GM18867 (cell line): ENCODE data around the gene LARGE1.
"Not testable (repeated sequence)": the region's sequence is repeated elsewhere in the genome, so short reads cannot be mapped to it uniquely, and the experiment has no call there.

ENCODE experiments used
- ATAC-seq: cut with Tn5 transposase; IDR thresholded peaks from one replicate; pipeline ENCODE4 v1.9.1; 2021; ENCODE audit warnings: mild to moderate bottlenecking, moderate library complexity; ENCODE audit not compliant: unreplicated experiment

LARGE1 gene

DNA sequence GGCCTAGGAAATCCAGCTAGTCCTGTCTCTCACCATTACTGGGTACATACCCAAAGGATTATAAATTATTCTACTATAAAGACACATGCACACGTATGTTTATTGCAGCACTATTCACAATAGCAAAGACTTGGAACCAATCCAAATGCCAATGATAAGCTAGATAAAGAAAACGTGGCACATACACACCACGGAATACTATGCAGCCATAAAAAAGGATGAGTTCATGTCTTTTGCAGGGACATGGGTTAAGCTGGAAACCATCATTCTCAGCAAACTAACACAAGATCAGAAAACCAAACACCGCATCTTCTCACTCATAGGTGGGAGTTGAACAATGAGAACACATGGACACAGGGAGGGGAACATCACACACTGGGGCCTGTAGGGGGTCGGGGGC, 61.6 kb downstream of the LARGE1 start:
- not testable (repeated sequence) for ATAC-seq

- not testable (repeated sequence) for ATAC-seq
Observed at GRCh38 chr22:33857767-33858166, 62.5 kb downstream of the LARGE1 start.

DNA sequence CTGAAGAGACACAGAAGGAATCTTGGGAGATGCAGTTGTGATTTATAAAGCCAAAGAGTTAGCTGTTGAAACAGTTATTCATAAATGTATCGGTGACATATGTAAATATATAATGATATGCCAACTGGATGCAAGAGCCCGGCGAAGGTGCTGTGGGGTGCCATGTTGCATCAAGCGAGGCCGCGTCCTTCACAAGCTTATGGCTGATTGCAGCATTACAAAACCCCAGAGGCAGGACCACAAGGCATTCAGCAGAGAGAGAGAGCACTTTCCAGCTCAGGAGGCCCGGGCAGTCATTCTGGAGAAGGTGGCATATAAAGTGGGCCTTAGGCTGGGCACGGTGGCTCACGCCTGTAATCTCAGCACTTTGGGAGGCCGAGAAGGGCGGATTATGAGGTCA, 65.6 kb downstream of the LARGE1 start:
- ATAC-seq = no peak

- ATAC-seq = peak; percentile 88
Observed at GRCh38 chr22:33853200-33854097, 66.8 kb downstream of the LARGE1 start.

- ATAC-seq = no peak
Observed at GRCh38 chr22:33851821-33852384, 68.4 kb downstream of the LARGE1 start.

DNA sequence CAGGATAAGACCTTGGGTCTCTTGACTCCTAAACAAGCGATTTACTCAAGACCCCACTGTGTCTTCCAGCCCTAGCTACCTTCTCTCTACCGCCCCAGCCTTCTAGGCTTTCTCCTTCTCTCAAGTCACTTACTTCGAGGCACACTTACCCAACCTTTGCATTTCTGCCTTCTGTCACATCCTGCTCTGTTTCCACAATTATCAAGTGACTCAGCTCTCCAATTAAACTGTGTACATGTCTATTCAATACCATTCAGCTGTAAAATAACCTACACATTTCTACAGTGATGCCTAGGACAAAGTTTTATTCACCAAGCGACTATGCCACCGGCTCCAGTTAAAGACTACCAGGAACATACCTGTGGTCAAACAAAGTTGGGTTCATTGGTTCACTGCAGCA, 69.0 kb downstream of the LARGE1 start:
- no peak for ATAC-seq

DNA sequence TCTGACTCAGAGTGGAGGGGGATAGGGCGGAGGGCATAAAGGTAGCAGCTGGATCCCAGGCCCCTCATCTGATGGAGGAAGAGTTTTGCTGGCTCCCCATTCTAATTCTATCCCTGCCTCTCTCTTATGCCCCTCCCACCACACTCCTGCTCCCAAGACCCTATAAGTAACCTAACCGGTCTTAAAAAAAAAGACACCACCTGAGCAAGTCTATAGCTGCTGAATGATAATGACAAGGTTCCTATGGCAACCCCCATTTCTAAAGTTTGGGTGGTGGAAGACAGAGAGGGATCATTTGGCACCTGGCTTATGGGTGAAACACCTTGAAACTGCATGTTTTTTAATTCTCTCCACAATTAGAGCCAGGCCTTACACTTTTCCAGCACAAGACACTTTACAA, 69.6 kb downstream of the LARGE1 start:
- no peak for ATAC-seq

- ATAC-seq = no peak
Observed at GRCh38 chr22:33850193-33850592, 70.1 kb downstream of the LARGE1 start.

DNA sequence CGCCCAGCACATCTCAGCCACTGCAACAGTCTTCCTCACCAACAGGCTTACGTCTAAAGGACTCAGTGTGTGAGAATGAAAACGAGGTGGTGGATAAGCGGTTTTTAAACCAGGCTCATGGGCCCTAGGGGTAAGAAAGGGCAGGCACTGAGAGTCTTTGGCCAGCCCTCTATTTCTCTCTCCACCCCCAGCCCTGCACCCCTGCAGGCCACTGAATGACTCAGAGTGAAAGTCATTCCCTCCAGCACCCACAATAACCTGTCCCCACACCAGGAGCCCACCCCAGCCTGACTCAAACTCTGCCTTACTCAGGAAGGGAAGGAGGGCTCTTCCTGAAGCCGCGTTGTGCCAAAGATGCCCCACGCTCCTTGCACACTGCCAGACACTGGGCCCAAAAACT, 72.0 kb downstream of the LARGE1 start:
- ATAC-seq = no peak

DNA sequence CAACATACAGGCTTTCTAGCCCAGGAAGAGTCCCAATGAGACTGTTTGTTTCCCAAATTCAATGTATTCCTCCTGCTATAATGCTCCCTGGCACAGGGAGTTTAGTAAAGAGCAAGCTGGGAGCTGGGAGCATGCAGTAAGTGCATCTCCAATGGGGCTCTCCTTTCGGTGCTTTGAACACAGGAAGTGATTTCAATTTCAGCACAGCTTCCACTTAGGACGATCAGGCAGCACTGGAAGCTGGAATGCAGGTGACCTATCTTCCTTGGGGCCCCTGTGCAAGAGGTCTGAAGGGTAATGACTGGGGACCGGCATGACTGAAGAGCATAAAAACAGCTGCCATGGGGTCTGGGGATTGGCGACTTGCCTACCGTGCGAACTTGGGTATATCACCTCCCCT, 76.0 kb downstream of the LARGE1 start:
- ATAC-seq = no peak

GRCh38 chr22:33842421-33843094, 77.7 kb downstream of the LARGE1 start:
- ATAC-seq = peak; percentile 58

- ATAC-seq = peak; percentile 66
Observed at GRCh38 chr22:33842006-33842354, 78.3 kb downstream of the LARGE1 start.

GRCh38 chr22:33841281-33842005, 78.8 kb downstream of the LARGE1 start:
- peak; percentile 44 for ATAC-seq

- no peak for ATAC-seq
Observed at GRCh38 chr22:33838644-33839043, 81.6 kb downstream of the LARGE1 start.

DNA sequence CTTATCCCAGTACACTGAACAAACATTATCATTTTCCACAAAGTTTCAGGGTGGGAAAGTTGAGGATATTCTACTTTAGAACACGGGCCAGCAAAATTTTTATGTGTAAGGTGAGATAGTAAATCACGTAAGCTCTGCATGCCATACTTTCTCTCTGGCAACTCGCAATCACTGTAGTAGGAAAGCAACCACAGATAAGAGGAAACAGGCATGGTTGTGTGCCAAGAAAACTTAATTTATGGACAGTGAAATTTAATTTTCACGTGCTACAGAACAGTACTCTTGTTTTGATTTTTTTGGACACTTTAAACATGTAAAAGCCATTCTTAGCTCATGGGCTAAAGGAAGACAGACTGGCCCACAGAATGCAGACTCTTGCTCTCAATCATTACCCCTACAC, 82.5 kb downstream of the LARGE1 start:
- no peak for ATAC-seq

GRCh38 chr22:33835265-33835664, 85.0 kb downstream of the LARGE1 start:
- no peak for ATAC-seq

DNA sequence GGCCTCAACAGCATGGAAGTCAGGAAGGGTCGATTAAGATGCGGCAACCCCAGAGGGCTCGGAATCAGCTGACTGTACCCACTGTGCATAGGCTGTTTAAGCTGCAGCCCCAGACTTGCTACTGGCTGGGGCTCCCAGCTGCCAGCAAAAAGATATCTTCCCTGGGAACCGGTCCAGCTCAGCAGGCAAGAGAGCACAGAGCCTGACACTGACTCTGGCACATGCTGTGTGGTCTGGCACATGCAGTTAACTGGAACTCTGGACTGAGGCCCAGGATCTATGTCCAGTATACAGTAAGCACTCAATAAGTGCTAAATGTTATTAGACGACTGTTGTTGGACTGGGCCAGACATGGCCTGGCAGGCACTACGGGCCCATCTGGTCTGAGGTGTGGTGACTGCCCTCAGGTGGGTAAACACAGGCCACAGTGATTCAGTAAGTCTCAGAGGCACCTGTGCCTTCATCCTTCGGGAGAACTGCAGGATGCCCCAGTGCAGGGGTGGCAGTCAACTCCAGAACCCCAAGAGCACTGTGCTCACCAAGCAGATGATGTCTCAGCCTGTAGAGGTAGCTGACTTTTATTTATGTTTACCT, 87.6 kb downstream of the LARGE1 start:
- ATAC-seq = no peak

- ATAC-seq = no peak
Observed at GRCh38 chr22:33831651-33832050, 88.6 kb downstream of the LARGE1 start.

- no peak for ATAC-seq
Observed at GRCh38 chr22:33831207-33831606, 89.1 kb downstream of the LARGE1 start.

DNA sequence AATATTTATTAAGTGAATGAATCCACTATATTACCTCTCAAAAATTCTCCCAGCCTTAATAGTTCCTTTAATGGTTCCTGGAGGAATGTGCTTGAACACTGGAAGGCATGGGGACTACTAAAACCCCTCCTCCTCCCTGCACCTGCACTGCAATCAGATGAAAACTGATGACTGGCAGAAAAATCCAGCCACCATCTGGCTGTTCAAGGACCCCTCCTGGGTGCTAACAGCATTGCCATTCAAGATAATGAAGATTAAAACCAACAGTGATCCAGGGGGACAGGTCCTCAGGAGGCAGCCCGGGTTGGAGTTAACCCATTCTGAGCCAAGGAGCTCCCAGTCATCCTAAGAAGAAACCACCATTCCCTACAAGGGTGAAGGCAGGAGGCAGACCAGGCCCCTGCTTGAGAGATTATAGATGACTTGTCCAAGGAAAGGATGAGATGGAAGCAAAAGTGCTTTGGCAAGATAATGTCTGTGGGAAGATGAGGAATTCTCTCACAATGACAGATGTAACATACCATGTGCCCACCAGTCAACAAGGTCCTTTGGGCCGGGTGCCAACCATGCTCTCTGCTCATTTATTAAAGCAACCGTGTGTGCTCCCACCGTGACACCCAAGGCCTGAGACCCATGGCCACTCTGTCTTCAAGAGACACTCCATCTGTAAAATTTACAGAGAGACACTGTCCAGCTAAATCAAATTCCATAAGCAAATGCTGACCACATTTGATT, 90.6 kb downstream of the LARGE1 start:
- ATAC-seq = no peak
